Activated naive CD4-positive, alpha-beta T cell treated with anti-CD3 and anti-CD28 coated beads, Interleukin-2, amount 10 ng/mL, durations not matched to agents 7 days and 5 days (primary cell): Measurements from ENCODE around the gene GRIK3.

ENCODE experiments used
- CTCF ChIA-PET: fragments of 350-600 bp; sonication (Branson Sonifier 250); formaldehyde crosslinking; loops from one replicate; lab custom pipeline; 2021; ENCODE audit warnings: antibody characterized with exemption; lab: Charles Lee
- DNase-seq: peaks from one replicate; pipeline ENCODE4 v3.0.0-alpha.2; 2020
- H3K27ac Mint-ChIP-seq: one replicate; pipeline ENCODE4 v1.8.0; 2021; ENCODE audit warnings: mild to moderate bottlenecking, moderate library complexity, mixed read lengths
- H3K27me3 Mint-ChIP-seq: one replicate; pipeline ENCODE4 v1.8.0; 2021; ENCODE audit warnings: mild to moderate bottlenecking, mixed read lengths
- H3K36me3 Mint-ChIP-seq: one replicate; pipeline ENCODE4 v1.8.0; 2021; ENCODE audit warnings: mixed read lengths
- H3K4me1 Mint-ChIP-seq: one replicate; pipeline ENCODE4 v1.8.0; 2021; ENCODE audit warnings: mixed read lengths
- H3K4me3 Mint-ChIP-seq: one replicate; pipeline ENCODE4 v1.8.0; 2021; ENCODE audit warnings: mild to moderate bottlenecking, moderate library complexity, mixed read lengths
- H3K9me3 Mint-ChIP-seq: one replicate; pipeline ENCODE4 v1.8.0; 2021; ENCODE audit warnings: mixed read lengths

GRIK3 gene

DNA sequence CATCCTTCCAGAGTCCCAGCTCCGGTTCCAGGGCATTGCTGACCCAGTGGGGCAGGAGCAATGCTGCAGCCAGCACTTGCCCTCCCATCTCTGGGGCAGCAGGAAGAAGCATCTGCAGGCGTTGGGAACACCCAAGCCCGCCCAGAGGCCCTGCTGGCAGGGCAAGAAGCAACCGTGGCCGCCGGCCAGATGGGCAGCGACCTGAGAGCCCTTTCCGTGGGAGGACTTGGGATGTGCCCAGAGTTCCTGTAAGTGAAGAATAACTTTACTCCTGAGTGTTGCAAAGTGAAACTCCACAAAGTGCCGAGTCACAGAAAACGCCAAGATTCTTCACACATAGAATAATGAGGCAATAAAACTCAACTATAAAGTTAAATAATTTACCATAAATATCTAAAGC lies 46.0 kb downstream of the GRIK3 start:
- Mint-ChIP-seq H3K9me3 (no peaks in the 10 kb centered on the region), H3K4me1 (no peaks in the 10 kb centered on the region), H3K27ac (no peak overlapping the region), H3K36me3 (no peaks in the 10 kb centered on the region), H3K4me3 (no peak overlapping the region), H3K27me3 (no peaks in the 10 kb centered on the region)
- no peak for DNase-seq
- CTCF ChIA-PET, result no interaction called here

DNA sequence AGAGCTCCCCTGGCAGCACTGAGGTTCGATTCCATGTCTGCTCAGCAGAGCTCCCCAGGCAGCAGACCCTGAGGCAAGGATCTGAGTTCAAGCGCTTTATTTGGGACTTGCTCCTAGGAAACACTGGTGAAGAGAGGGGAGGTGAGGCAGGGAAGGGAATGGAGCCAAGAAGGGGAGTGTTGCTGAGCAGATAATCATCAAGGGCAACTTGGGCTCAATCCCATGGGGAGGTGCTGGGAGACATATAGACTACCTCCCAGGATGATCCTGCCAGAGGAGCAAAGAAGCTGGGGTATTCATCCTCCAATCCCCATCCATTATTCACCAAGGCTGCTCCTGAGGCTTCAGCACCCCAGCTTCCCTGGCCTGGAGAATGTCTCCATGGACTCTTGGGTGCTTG lies 47.0 kb downstream of the GRIK3 start:
- Mint-ChIP-seq H3K4me1 (no peaks in the 10 kb centered on the region), H3K4me3 (no peak overlapping the region), H3K27me3 (peaks cover 7% of the 10 kb centered on the region), H3K9me3 (no peaks in the 10 kb centered on the region), H3K27ac (no peak overlapping the region), H3K36me3 (no peaks in the 10 kb centered on the region)
- CTCF ChIA-PET, result no interaction called here
- DNase-seq, result no peak

- H3K27me3 Mint-ChIP-seq, result peaks cover 7% of the 10 kb centered on the region
- DNase-seq, result no peak
- H3K27ac Mint-ChIP-seq, result no peak overlapping the region
- CTCF ChIA-PET, result no interaction called here
- H3K9me3 Mint-ChIP-seq, result no peaks in the 10 kb centered on the region
- no peak overlapping the region for H3K4me3 Mint-ChIP-seq
- no peaks in the 10 kb centered on the region for H3K4me1 Mint-ChIP-seq
- no peaks in the 10 kb centered on the region for H3K36me3 Mint-ChIP-seq
Measured at GRCh38 chr1:36986241-36986985, 47.9 kb downstream of the GRIK3 start.

DNA sequence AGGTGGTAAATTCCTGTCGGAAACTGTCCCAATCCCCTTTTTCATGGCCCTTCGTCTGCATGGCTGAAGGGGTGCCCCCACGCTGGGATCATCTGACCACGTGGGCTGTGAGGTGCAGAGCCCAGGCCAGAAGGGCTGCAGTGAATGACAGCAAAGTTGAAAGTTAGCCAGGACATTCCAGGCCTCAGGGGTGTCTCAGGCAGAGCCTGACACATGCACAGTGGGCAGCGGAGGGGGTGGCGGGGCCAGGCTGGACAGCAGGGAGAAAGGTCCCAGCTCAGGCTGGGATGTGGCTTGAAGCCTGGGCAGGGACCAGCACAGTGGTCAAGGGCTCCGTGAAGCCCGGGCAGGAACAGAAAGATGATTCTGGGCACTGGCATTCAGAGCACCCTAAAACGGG lies 49.6 kb downstream of the GRIK3 start:
- H3K36me3 Mint-ChIP-seq, result no peaks in the 10 kb centered on the region
- CTCF ChIA-PET, result no interaction called here
- H3K27ac Mint-ChIP-seq, result no peak overlapping the region
- H3K9me3 Mint-ChIP-seq, result no peaks in the 10 kb centered on the region
- H3K4me1 Mint-ChIP-seq, result no peaks in the 10 kb centered on the region
- no peak overlapping the region for H3K4me3 Mint-ChIP-seq
- no peak for DNase-seq
- peaks cover 7% of the 10 kb centered on the region for H3K27me3 Mint-ChIP-seq

- DNase-seq, result no peak
- Mint-ChIP-seq H3K36me3 (no peaks in the 10 kb centered on the region), H3K27ac (no peak overlapping the region), H3K27me3 (peaks cover 7% of the 10 kb centered on the region), H3K9me3 (no peaks in the 10 kb centered on the region), H3K4me3 (no peak overlapping the region), H3K4me1 (no peaks in the 10 kb centered on the region)
- CTCF ChIA-PET, result no interaction called here
Measured at GRCh38 chr1:36984026-36984425, 50.3 kb downstream of the GRIK3 start.

- no peak overlapping the region for H3K27ac Mint-ChIP-seq
- DNase-seq, result no peak
- CTCF ChIA-PET, result no interaction called here
- no peaks in the 10 kb centered on the region for H3K9me3 Mint-ChIP-seq
- H3K36me3 Mint-ChIP-seq, result no peaks in the 10 kb centered on the region
- no peaks in the 10 kb centered on the region for H3K4me1 Mint-ChIP-seq
- no peak overlapping the region for H3K4me3 Mint-ChIP-seq
- H3K27me3 Mint-ChIP-seq, result peaks cover 7% of the 10 kb centered on the region
Measured at GRCh38 chr1:36982709-36983108, 51.6 kb downstream of the GRIK3 start.

GRCh38 chr1:36981771-36982622 lies 52.3 kb downstream of the GRIK3 start:
- CTCF ChIA-PET, result no interaction called here
- H3K27me3 Mint-ChIP-seq, result peaks cover 7% of the 10 kb centered on the region
- H3K36me3 Mint-ChIP-seq, result no peaks in the 10 kb centered on the region
- no peak for DNase-seq
- H3K4me3 Mint-ChIP-seq, result no peak overlapping the region
- no peak overlapping the region for H3K27ac Mint-ChIP-seq
- H3K9me3 Mint-ChIP-seq, result no peaks in the 10 kb centered on the region
- H3K4me1 Mint-ChIP-seq, result no peaks in the 10 kb centered on the region

GRCh38 chr1:36981126-36981525 lies 53.2 kb downstream of the GRIK3 start:
- H3K4me3 Mint-ChIP-seq, result no peak overlapping the region
- H3K36me3 Mint-ChIP-seq, result no peaks in the 10 kb centered on the region
- peaks cover 7% of the 10 kb centered on the region for H3K27me3 Mint-ChIP-seq
- no peak for DNase-seq
- CTCF ChIA-PET, result no interaction called here
- no peak overlapping the region for H3K27ac Mint-ChIP-seq
- H3K4me1 Mint-ChIP-seq, result no peaks in the 10 kb centered on the region
- no peaks in the 10 kb centered on the region for H3K9me3 Mint-ChIP-seq

- no peak overlapping the region for H3K27ac Mint-ChIP-seq
- no peaks in the 10 kb centered on the region for H3K9me3 Mint-ChIP-seq
- CTCF ChIA-PET, result no interaction called here
- DNase-seq, result no peak
- no peaks in the 10 kb centered on the region for H3K36me3 Mint-ChIP-seq
- H3K27me3 Mint-ChIP-seq, result peaks cover 6% of the 10 kb centered on the region
- no peak overlapping the region for H3K4me3 Mint-ChIP-seq
- no peaks in the 10 kb centered on the region for H3K4me1 Mint-ChIP-seq
Measured at GRCh38 chr1:36977731-36978406, 56.4 kb downstream of the GRIK3 start.

DNA sequence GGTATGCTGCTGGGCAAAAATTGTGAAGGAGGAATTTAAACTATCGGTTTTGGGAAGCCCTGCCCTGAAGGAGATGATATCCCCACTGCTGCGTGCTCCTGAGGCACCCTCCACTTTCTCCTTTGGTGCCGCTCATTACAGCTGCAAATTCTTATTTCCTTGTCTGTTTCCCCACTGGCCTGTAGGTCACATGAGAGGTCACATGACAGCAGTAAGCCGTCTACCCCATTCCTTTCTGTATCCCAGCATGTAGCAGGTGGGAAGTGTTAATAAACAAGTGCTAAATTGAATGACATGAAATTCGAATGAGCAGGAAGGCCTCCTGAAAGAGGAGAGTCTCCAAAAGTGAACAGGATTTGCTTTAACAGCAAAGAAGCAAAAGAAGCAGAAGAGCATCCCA lies 58.7 kb downstream of the GRIK3 start:
- Mint-ChIP-seq H3K27ac (no peak overlapping the region), H3K27me3 (no peaks in the 10 kb centered on the region), H3K36me3 (no peaks in the 10 kb centered on the region), H3K4me1 (no peaks in the 10 kb centered on the region), H3K4me3 (no peak overlapping the region), H3K9me3 (no peaks in the 10 kb centered on the region)
- CTCF ChIA-PET, result no interaction called here
- no peak for DNase-seq

GRCh38 chr1:36973056-36973455 lies 61.3 kb downstream of the GRIK3 start:
- H3K36me3 Mint-ChIP-seq, result no peaks in the 10 kb centered on the region
- H3K4me3 Mint-ChIP-seq, result no peak overlapping the region
- CTCF ChIA-PET, result no interaction called here
- no peak overlapping the region for H3K27ac Mint-ChIP-seq
- H3K4me1 Mint-ChIP-seq, result no peaks in the 10 kb centered on the region
- no peaks in the 10 kb centered on the region for H3K27me3 Mint-ChIP-seq
- H3K9me3 Mint-ChIP-seq, result no peaks in the 10 kb centered on the region
- no peak for DNase-seq

GRCh38 chr1:36971852-36972618 lies 62.3 kb downstream of the GRIK3 start:
- DNase-seq, result no peak
- Mint-ChIP-seq H3K4me3 (no peak overlapping the region), H3K36me3 (no peaks in the 10 kb centered on the region), H3K27ac (no peak overlapping the region), H3K9me3 (no peaks in the 10 kb centered on the region), H3K4me1 (no peaks in the 10 kb centered on the region), H3K27me3 (no peaks in the 10 kb centered on the region)
- CTCF ChIA-PET, result no interaction called here

- no peaks in the 10 kb centered on the region for H3K27me3 Mint-ChIP-seq
- CTCF ChIA-PET, result no interaction called here
- H3K9me3 Mint-ChIP-seq, result no peaks in the 10 kb centered on the region
- H3K4me1 Mint-ChIP-seq, result no peaks in the 10 kb centered on the region
- no peak overlapping the region for H3K27ac Mint-ChIP-seq
- no peaks in the 10 kb centered on the region for H3K36me3 Mint-ChIP-seq
- DNase-seq, result no peak
- H3K4me3 Mint-ChIP-seq, result no peak overlapping the region
Measured at GRCh38 chr1:36968730-36969129, 65.6 kb downstream of the GRIK3 start.

- no peak overlapping the region for H3K27ac Mint-ChIP-seq
- no peaks in the 10 kb centered on the region for H3K27me3 Mint-ChIP-seq
- DNase-seq, result peak; percentile 50
- no peaks in the 10 kb centered on the region for H3K36me3 Mint-ChIP-seq
- CTCF ChIA-PET, result no interaction called here
- H3K4me1 Mint-ChIP-seq, result no peaks in the 10 kb centered on the region
- no peak overlapping the region for H3K4me3 Mint-ChIP-seq
- no peaks in the 10 kb centered on the region for H3K9me3 Mint-ChIP-seq
Measured at GRCh38 chr1:36966242-36966641, 68.1 kb downstream of the GRIK3 start.
